SK-N-SH treated with all-trans-retinoic acid at 6 μM for 48 hours (cell line): ENCODE data around the gene KDM4B.

Experiments used
- ATAC-seq: fragments of 200-7000 bp; cut with Tn5 transposase; 3 replicates; pipeline ENCODE4 v1.9.1; 2020; ENCODE audit warnings: mild to moderate bottlenecking, moderate library complexity
- ARNTL ChIP-seq: fragments of 450-650 bp; formaldehyde crosslinking; IDR thresholded peaks from 2 replicates; pipeline ENCODE4 v1.5.0; 2020; ENCODE audit warnings: low read depth, mild to moderate bottlenecking, moderate library complexity, borderline replicate concordance
- BACH2 ChIP-seq: fragments of 250-450 bp; sonication (Bioruptor Pico); IDR thresholded peaks from 2 replicates; pipeline ENCODE4 v1.9.0; 2021; ENCODE audit warnings: mild to moderate bottlenecking, borderline replicate concordance
- CREB5 ChIP-seq: fragments of 250-450 bp; sonication (Bioruptor Pico); IDR thresholded peaks from 2 replicates; pipeline ENCODE4 v1.5.1; 2020; ENCODE audit warnings: low read depth, mild to moderate bottlenecking, moderate library complexity
- GLIS3 ChIP-seq: fragments of 250-450 bp; sonication (Bioruptor Pico); IDR thresholded peaks from 2 replicates; pipeline ENCODE4 v1.5.0; 2020; ENCODE audit warnings: mild to moderate bottlenecking, moderate library complexity
- ISL1 ChIP-seq: fragments of 250-450 bp; sonication (Bioruptor Pico); IDR thresholded peaks from 2 replicates; pipeline ENCODE4 v2.1.2; 2022; ENCODE audit warnings: mild to moderate bottlenecking, moderate library complexity
- OSR1 ChIP-seq: fragments of 250-450 bp; sonication (Bioruptor Pico); IDR thresholded peaks from 2 replicates; pipeline ENCODE4 v1.8.0; 2022; ENCODE audit warnings: moderate library complexity, mild to moderate bottlenecking, inconsistent platforms
- POU6F1 ChIP-seq: fragments of 250-450 bp; sonication (Bioruptor Pico); IDR thresholded peaks from 2 replicates; pipeline ENCODE4 v1.8.0; 2021; ENCODE audit warnings: low read depth, mild to moderate bottlenecking, moderate library complexity, borderline replicate concordance
- PPARA ChIP-seq: fragments of 250-450 bp; sonication (Bioruptor Pico); IDR thresholded peaks from 2 replicates; pipeline ENCODE4 v1.5.0; 2020; ENCODE audit warnings: mild to moderate bottlenecking, borderline replicate concordance
- RARB ChIP-seq: fragments of 250-450 bp; sonication (Bioruptor Pico); IDR thresholded peaks from 2 replicates; pipeline ENCODE4 v1.8.0; 2021; ENCODE audit warnings: mild to moderate bottlenecking, moderate library complexity
- TCF4 ChIP-seq: fragments of 250-450 bp; sonication (Bioruptor Pico); IDR thresholded peaks from 2 replicates; pipeline ENCODE4 v1.8.0; 2021; ENCODE audit warnings: mild to moderate bottlenecking, moderate library complexity, borderline replicate concordance
- TOX ChIP-seq: fragments of 250-450 bp; sonication (Bioruptor Pico); IDR thresholded peaks from 2 replicates; pipeline ENCODE4 v1.8.0; 2021; ENCODE audit warnings: mild to moderate bottlenecking, moderate library complexity, borderline replicate concordance
- TSHZ2 ChIP-seq: fragments of 250-450 bp; sonication (Bioruptor Pico); IDR thresholded peaks from 2 replicates; pipeline ENCODE4 v1.5.0; 2020; ENCODE audit warnings: mild to moderate bottlenecking, moderate library complexity
- ZC3H10 ChIP-seq: fragments of 250-450 bp; sonication (Bioruptor Pico); IDR thresholded peaks from 2 replicates; pipeline ENCODE4 v1.5.1; 2021; ENCODE audit warnings: mild to moderate bottlenecking, moderate library complexity
- ZFP3 ChIP-seq: fragments of 250-450 bp; sonication (Bioruptor Pico); IDR thresholded peaks from 2 replicates; pipeline ENCODE4 v1.5.0; 2020; ENCODE audit warnings: mild to moderate bottlenecking, moderate library complexity
- ZFP30 ChIP-seq: fragments of 450-650 bp; formaldehyde crosslinking; IDR thresholded peaks from 2 replicates; pipeline ENCODE4 v1.5.0; 2022; ENCODE audit warnings: mild to moderate bottlenecking, moderate library complexity
- ZNF565 ChIP-seq: fragments of 450-650 bp; formaldehyde crosslinking; conservative IDR thresholded peaks from 2 replicates; pipeline ENCODE4 v1.5.0; 2020; ENCODE audit warnings: low read depth, mild to moderate bottlenecking, moderate library complexity
- ZNF70 ChIP-seq: fragments of 450-650 bp; formaldehyde crosslinking; IDR thresholded peaks from 2 replicates; pipeline ENCODE4 v1.5.0; 2020; ENCODE audit warnings: mild to moderate bottlenecking, moderate library complexity
- ZNF8 ChIP-seq: fragments of 450-650 bp; formaldehyde crosslinking; IDR thresholded peaks from 2 replicates; pipeline ENCODE4 v1.5.0; 2020; ENCODE audit warnings: mild to moderate bottlenecking, moderate library complexity
- TF ChIP-seq, protein P1 (sequence below): fragments of 250-450 bp; sonication (Bioruptor Pico); IDR thresholded peaks from 2 replicates; pipeline ENCODE4 v1.5.1; 2021; ENCODE audit warnings: mild to moderate bottlenecking, moderate library complexity

KDM4B gene

DNA sequence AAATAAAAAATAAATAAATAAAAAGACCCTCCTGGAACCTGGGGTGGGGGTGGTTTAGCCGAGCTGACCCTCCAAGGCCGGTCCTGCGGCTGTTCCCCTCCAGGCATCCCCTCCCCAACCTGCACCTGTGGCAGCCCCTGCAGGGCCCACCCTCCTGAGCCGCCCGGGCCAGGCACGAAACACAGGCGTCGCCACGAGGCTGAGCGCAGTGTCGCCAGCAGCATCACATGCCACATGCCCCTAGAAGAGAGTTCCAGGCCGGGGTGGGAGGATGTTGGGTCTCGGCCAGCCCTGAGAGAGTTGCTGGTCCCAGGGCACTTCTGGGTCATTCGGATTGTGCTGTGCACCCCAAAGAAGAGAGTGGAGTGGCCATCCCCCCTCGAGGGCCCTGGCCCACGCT lies 82.0 kb downstream of the KDM4B start:
- TF ChIP-seq ZFP30 (CRISPR knock-in tag) = no peak
- no peak for TF ChIP-seq ZFP3 (CRISPR knock-in tag)
- TF ChIP-seq ISL1 = no peak
- no peak for TF ChIP-seq GLIS3 (CRISPR knock-in tag)
- no peak for ATAC-seq

DNA sequence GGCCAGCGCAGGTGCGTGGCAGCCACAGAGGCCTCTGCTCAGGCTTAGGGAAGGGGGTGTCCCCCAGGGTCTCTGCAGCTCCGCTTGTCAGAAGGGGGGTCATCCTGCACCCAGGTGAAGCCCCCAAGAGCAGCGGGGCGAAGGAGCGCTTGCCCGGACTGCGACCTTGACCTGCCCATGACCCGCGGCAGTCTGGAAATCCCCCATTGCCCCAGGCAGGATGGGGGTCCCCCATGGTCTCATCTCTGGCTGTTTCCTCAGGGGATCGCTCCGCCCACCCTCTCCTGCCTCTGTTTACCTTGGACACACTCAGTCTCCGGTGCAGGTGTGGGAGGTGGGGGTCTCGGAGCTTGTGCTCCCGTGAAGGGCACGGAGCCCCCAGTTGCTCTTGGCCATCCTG lies 82.7 kb downstream of the KDM4B start:
- TF ChIP-seq CREB5 (CRISPR knock-in tag) (no peak), ISL1 (no peak), TSHZ2 (no peak), ZNF565 (CRISPR knock-in tag) (no peak), ZFP30 (CRISPR knock-in tag) (no peak), ARNTL (CRISPR knock-in tag) (no peak), ZNF8 (CRISPR knock-in tag) (no peak), ZC3H10 (CRISPR knock-in tag) (no peak), GLIS3 (CRISPR knock-in tag) (no peak), POU6F1 (no peak)
- TF ChIP-seq, protein P1, sequence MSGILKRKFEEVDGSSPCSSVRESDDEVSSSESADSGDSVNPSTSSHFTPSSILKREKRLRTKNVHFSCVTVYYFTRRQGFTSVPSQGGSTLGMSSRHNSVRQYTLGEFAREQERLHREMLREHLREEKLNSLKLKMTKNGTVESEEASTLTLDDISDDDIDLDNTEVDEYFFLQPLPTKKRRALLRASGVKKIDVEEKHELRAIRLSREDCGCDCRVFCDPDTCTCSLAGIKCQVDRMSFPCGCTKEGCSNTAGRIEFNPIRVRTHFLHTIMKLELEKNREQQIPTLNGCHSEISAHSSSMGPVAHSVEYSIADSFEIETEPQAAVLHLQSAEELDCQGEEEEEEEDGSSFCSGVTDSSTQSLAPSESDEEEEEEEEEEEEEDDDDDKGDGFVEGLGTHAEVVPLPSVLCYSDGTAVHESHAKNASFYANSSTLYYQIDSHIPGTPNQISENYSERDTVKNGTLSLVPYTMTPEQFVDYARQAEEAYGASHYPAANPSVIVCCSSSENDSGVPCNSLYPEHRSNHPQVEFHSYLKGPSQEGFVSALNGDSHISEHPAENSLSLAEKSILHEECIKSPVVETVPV (CRISPR knock-in tag) = no peak
- no peak for ATAC-seq

DNA sequence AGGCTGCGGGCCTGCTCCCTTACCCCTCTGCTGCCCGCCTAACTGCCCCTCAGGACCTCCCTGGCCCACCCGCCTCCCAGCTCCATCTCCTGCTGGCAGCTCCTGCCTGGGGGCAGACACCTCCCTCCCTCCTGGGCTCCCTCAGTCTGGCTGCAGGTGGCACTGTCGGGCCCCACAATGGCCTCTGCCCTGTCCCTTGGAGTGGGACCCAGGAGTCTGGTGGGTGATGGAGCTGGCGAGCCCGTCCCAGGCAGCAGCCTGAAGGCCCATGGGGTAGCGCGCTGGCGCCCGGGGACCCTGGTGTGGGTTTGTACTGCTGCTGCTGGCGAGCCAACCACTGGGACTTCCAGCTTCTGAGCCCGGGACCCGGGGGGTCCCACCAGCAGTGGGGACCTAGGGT lies 83.6 kb downstream of the KDM4B start:
- TF ChIP-seq ZC3H10 (CRISPR knock-in tag) (no peak), RARB (no peak), ARNTL (CRISPR knock-in tag) (no peak), TOX (CRISPR knock-in tag) (no peak), BACH2 (CRISPR knock-in tag) (no peak)
- ATAC-seq = no peak

DNA sequence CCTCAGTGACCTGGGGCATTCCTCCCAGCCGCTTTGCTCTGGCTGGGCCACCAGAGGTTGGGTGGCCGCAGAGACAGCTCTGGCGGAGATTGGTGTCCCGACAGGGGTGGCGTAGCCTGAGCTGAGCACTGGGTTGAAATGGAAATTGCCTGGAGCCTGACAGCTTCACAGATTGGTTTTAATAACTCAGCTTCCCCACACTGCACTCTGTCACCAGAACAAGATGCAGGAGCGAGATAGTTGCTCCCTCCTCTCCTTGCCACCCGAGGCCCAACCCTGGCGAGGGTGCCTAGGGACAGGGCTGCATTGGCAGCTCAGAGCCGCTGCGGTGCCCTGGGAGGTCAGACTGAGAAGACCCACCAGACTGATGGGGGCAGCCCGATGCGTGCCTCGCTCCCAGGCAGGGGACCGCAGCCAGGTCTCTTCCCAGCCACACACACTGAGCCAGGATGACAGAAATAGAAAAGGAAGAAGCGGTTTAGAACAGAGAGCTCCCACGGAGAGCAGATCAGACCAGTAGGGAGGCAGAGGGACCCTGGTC lies 84.1 kb downstream of the KDM4B start:
- TF ChIP-seq PPARA (CRISPR knock-in tag) (no peak), TCF4 (CRISPR knock-in tag) (no peak), BACH2 (CRISPR knock-in tag) (no peak), OSR1 (CRISPR knock-in tag) (no peak), ZNF70 (CRISPR knock-in tag) (no peak), TOX (CRISPR knock-in tag) (no peak), TSHZ2 (no peak), ZNF565 (CRISPR knock-in tag) (no peak)
- ATAC-seq = no peak
